ENCODE measurements around the gene CAMK4.

The CAMK4 gene

DNA sequence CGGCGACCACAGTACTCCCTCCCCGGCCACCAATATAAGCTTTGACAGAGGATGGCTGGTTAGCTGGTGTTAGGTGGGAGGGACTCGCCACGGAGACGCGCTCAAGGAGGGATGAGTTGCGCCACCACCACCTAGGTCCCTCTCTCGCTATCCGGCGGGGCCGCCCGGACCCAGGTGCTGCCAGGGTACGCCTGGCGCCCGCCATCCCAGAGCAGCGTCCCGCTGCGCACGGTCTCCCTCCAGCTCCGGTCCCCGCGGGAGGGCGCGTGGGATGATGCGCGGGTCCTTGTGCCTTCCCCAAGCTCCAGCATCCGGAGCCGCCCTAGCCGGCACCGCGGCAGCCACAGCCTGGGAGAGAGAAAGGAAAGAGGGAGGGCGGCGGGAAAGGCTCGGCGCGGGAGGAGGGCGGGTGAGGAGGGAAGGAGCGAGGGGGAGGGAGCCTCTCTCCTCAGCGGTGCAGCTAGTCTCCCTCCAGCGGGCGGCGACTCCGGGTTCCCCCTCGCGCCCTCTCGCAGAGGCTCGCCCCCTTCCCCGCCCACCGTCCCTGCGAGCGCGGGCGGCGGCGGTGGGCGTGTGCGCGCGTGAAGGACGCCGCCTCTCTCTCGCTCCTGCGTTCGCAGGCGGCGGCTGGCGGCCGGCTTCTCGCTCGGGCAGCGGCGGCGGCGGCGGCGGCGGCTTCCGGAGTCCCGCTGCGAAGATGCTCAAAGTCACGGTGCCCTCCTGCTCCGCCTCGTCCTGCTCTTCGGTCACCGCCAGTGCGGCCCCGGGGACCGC lies at the start of gene CAMK4:
TSS of gene CAMK4 (plus strand) at position 598 of the 774 bp plus-strand sequence. CDS start at position 698, 100 bp downstream.
- DNase-seq, result peak; percentile 57

DNA sequence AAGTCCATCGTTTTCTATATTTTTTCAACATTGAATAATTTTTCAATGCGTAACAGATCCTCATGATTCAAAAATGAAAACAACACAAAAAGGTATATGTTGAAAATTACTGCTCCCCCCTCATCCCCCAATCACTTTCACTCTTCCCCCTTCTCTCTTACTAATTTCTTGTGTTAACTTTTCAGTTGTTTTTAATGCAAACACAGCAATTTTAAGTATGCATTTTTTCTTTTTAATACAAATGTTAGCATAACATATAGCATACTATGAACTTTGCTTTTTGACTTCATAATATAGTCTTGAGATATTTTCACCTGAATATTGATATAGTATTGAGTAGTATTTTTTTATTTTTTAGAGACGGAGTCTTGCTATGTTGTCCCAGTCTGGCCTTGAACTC lies 41.1 kb upstream of the CAMK4 start:
- DNase-seq, result no peak

DNA sequence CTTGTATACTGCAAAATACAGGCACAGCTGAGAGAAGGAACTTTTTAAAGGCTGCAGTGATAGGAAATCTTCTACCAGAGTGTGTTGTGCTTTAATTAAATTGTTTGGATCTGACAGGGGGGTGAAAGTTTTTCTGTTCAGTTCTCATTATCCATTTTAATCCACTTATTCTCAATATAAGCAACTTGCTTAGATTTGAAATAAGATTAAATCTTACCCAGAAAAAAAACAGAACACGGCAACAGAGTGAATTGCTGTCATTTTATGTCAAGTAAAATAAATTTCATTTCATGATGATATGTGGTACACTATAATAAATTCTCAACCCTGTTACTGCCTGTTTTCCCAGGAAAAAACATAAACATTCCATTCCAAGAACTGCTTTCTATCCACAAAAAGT lies 37.1 kb upstream of the CAMK4 start:
- DNase-seq, result no peak

- DNase-seq, result no peak
These were observed 30.1 kb upstream of the CAMK4 start for GRCh38 chr5:111194053-111194452.

GRCh38 chr5:111194925-111195324 lies 29.3 kb upstream of the CAMK4 start:
- no peak for DNase-seq

DNA sequence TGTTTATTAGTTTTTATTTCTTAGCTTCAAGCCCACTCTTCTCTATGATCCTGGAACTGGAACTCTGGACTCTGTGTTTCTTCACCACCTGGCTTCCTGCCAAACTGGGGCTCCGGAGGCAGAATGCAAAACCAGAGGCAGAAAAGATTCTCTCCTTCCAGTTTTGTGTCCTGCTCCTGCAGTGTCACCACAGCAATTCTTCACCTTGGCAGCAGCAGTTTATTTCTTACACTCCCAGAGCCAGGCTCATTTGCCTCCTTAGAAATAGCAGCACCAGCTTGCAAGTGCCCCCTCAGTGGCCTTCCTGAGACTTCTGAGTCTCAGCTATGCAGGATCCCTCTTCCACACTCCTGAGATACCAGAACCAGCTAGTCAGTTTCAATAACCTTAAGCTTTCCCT lies 26.7 kb upstream of the CAMK4 start:
- DNase-seq, result no peak

- no peak for DNase-seq
These were observed 25.8 kb upstream of the CAMK4 start for GRCh38 chr5:111198281-111198966.

DNA sequence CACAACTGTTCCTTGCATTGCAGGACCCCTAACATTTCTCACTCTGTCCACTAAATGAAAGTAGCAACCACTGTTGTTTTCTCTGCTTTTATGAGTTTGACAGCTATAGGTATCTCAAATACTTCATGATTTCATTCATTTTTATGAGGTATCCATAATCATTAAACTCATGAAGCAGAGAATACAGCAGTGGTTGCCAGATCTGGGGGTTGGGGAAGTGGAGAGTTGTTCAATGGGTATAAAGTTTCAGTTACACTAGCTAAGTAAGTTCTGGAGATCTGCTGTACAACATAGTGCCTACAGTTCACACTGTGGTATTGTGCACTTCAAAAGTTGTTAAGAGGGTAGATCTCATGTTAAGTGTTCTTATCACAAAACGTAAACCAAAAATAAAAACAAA lies 23.4 kb upstream of the CAMK4 start:
- DNase-seq, result no peak

GRCh38 chr5:111201705-111202104 lies 22.5 kb upstream of the CAMK4 start:
- no peak for DNase-seq

DNA sequence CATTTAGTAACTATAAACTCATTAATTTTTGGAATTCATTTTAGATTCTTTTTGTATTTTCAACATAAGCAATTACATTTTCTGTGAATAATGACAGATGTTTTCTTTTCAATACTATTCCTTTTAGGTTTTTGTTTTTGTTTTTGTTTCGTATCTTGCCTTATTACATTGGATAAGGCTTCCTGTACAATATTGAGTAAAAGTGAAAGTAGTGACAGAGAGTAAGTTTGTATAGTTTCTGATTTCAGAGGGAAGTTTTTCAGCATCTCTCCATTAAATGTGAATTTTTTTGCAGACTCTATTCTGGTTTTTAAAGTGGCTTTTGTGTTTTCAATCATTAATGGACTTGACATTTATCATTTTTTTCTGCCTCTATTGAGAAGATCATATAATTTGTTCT lies 12.8 kb upstream of the CAMK4 start:
- no peak for DNase-seq

GRCh38 chr5:111214052-111214742 lies 10.0 kb upstream of the CAMK4 start:
- no peak for DNase-seq

DNA sequence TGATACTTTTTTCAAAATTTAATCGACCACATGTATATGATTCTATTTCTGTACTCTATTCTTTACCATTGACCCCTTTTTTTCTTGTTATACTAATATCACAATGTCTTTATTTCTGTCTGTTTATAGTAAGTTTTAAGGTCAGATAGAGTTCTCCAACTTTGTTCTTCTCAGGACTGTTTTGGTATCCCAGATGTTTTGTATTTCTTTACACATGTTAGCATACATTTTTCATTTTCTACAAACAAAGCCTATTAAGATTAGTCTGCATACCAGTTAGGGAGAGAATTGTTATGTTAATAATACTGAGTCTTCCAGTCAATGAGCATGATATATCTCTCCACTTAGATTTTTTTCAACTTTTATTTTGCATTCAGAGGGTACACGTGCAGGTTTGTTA lies 8.2 kb upstream of the CAMK4 start:
- no peak for DNase-seq

DNA sequence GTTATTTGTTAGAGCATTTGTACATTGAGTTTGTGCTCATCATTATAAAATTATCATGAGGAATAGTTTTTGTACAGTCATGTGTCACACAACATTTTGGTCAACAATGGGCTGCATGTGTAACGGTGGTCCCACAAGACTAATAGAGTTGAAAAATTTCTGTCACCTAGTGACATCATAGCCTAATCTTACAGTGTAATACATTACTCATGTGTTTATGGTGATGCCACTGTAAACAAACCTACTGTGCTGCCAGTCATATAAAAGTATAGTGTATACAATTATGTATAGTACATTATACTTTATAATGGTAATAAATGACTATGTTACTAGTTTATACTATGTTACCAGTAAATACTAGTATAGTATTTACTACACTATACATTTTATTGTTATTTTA lies 3.0 kb upstream of the CAMK4 start:
- DNase-seq, result no peak

GRCh38 chr5:111223101-111223786 lies 940 bp upstream of the CAMK4 start:
- no peak for DNase-seq

GRCh38 chr5:111224561-111225345 lies 569 bp downstream of the CAMK4 start:
- no peak for DNase-seq

DNA sequence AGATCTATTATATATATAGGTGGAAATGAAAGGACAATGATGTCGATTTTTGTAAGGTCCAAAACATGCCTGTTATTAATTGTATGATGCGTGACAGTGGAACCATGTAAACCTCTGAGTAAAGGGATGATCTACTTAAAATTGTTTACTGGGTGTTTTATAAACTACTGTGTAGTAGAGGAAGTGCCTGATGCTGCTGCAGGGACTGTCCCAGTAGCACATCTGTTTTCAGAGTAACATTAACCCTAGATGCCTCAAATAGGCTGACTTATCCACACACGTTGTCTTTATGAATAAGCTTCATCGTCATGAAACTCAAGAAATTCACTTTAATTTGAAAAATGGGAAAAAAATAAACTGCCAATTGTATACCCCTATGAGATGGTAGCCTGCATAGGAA lies 1.7 kb downstream of the CAMK4 start:
- DNase-seq, result no peak

DNA sequence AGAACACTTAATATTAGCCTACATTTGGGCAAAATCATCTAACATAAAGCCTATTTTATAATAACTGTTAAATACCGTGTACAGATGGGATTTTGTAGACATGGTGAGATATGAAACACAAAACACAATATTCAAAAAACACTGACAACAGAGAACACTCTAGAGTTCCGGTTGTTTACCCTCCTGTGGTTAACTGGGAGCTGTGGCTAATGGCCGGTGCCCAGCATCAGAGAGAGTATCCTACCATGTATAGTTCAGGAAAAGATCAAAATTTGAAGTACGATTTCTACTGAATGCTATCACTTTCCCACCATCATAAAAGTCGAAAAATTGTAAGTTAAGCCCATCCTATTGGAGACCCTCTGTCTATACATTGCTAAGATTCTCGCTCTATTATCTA lies 2.4 kb downstream of the CAMK4 start:
- no peak for DNase-seq

GRCh38 chr5:111227226-111227782 lies 3.1 kb downstream of the CAMK4 start:
- no peak for DNase-seq

- DNase-seq, result no peak
These were observed 3.6 kb downstream of the CAMK4 start for GRCh38 chr5:111227801-111228200.

DNA sequence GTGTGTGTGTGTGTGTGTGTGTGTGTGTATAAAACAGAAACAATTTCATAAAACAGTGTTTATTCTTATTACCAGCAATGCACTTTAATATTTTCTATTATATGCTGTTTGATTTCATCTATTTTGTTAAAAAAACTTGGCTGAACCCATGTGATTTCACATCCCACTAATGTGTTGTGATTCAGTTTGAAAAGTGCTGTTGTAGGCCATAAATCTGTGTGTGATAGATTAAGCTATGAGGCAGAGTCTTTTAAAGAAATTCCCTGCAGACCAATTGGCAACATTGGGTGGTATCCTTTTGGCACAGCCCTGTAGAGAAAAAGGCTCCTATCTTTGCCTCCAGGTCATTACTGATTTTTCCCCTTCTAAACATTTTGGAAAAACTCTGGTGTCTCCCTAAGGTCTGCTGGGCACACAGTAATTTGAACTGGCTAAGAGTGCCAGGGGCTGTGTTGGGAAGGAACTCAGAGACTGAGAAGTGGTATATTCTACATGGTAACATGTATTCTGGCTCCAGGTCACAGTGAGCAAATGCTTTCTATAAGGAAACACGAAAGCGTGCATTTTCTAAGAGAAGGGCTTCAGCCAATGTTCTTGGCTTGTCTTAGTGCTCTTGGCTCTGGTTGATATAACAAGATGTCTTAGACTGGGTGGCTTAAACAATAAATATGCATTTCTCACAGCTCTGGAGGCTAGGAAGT lies 4.5 kb downstream of the CAMK4 start:
- no peak for DNase-seq

- no peak for DNase-seq
These were observed 5.1 kb downstream of the CAMK4 start for GRCh38 chr5:111229221-111229835.

Measured in NCI-H524 treated with DMSO at 0.1 percent for 48 hours (cell line).